ENCODE data around the gene MINDY4.

The MINDY4 gene

GRCh38 chr7:30814700-30815387, 43.6 kb downstream of the MINDY4 start:
- H3K79me1 ChIP-seq (ENCODE audit: low read depth, low read length), result peaks cover 2% of the 10 kb centered on the region
- WGBS, 2 donors (ENCODE audit: extremely low coverage in 2 of 2, insufficient read length in 2 of 2, insufficient replicate concordance in 1 of 2), result no CpG with 5 or more reads among the region's 4 CpGs
- no peaks in the 10 kb centered on the region for H3K4me1 ChIP-seq (ENCODE audit: control insufficient read depth in 2 of 2, insufficient read depth in 1 of 2, low read depth in 1 of 2, low read length in 2 of 2)

DNA sequence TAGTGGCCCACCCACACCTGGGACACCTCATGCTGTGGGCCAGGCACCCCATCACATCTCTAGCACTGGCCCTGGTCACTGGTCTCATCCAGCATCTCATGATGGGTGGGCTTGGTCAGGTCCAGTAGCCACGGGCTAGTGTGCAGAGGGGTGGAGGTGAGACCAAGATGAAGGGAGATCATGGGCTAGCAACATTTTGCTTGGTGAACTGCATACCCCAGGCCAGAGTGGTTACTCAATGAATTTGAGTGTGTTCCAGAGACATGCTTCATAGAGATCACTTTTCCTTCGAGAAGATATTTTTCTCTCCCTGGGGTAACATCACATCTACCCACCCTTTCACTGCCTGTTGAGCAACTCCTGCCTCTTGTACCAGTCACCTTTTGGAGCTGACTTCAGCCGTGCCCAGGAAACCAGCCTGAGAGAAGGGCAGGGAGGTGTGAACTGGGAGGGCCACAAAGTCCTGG, 44.2 kb downstream of the MINDY4 start:
- Histone ChIP-seq H3K9me3 (replicated peaks in 1 of 2; ENCODE audit: control insufficient read depth in 2 of 2, insufficient read depth in 1 of 2, low read depth in 1 of 2, low read length in 2 of 2) (no peaks in the 10 kb centered on the region), H2BK120ac (ENCODE audit: low read depth, low read length) (no peak overlapping the region), H4K8ac (ENCODE audit: low read depth, low read length) (no peak overlapping the region), H3K4ac (ENCODE audit: low read length) (no peak overlapping the region), H2BK12ac (ENCODE audit: low read length) (no peak overlapping the region), H3K9ac (ENCODE audit: low read depth, low read length, poor library complexity) (no peak overlapping the region), H3K4me2 (ENCODE audit: insufficient read depth, low read length, poor library complexity, severe bottlenecking) (no peak overlapping the region), H3K27ac (replicated peaks; ENCODE audit: low read length) (no peak overlapping the region), H3K79me1 (ENCODE audit: low read depth, low read length) (peaks cover 2% of the 10 kb centered on the region), H3K27me3 (ENCODE audit: control insufficient read depth in 3 of 3, insufficient read depth in 3 of 3, low read depth in 1 of 3, low read length in 3 of 3) (no peaks in the 10 kb centered on the region), H3K4me1 (ENCODE audit: control insufficient read depth in 2 of 2, insufficient read depth in 1 of 2, low read depth in 1 of 2, low read length in 2 of 2) (no peaks in the 10 kb centered on the region), H3K14ac (ENCODE audit: low read length) (no peak overlapping the region), H2BK15ac (ENCODE audit: low read length) (no peak overlapping the region), H3K36me3 (replicated peaks in 1 of 2; ENCODE audit: control insufficient read depth in 2 of 2, insufficient read depth in 2 of 2, low read length in 2 of 2) (no peaks in the 10 kb centered on the region), H2AK5ac (ENCODE audit: low read depth, low read length) (no peak overlapping the region), H2BK5ac (ENCODE audit: low read length) (no peak overlapping the region), H2AFZ (ENCODE audit: low read length) (no peak overlapping the region), H3K23ac (ENCODE audit: low read depth, low read length, poor library complexity) (no peak overlapping the region), H3K4me3 (ENCODE audit: low read length in 2 of 2) (no peak overlapping the region), H3K18ac (ENCODE audit: low read length) (no peak overlapping the region), H4K91ac (ENCODE audit: low read depth, low read length, poor library complexity) (no peak overlapping the region)
- DNase-seq (ENCODE audit: low spot score), result no peak
- no CpG with 5 or more reads among the region's 3 CpGs for WGBS, 2 donors (ENCODE audit: extremely low coverage in 2 of 2, insufficient read length in 2 of 2, insufficient replicate concordance in 1 of 2)

More at GRCh38 chr7:30814700-30815387, 43.6 kb downstream of the MINDY4 start:
- Histone ChIP-seq H3K23ac (ENCODE audit: low read depth, low read length, poor library complexity) (no peak overlapping the region), H3K4me2 (ENCODE audit: insufficient read depth, low read length, poor library complexity, severe bottlenecking) (no peak overlapping the region), H3K18ac (ENCODE audit: low read length) (no peak overlapping the region), H2BK15ac (ENCODE audit: low read length) (no peak overlapping the region), H2AFZ (ENCODE audit: low read length) (no peak overlapping the region), H4K8ac (ENCODE audit: low read depth, low read length) (no peak overlapping the region), H2AK5ac (ENCODE audit: low read depth, low read length) (no peak overlapping the region), H2BK120ac (ENCODE audit: low read depth, low read length) (no peak overlapping the region), H3K4ac (ENCODE audit: low read length) (no peak overlapping the region), H3K36me3 (replicated peaks in 1 of 2; ENCODE audit: control insufficient read depth in 2 of 2, insufficient read depth in 2 of 2, low read length in 2 of 2) (no peaks in the 10 kb centered on the region), H2BK12ac (ENCODE audit: low read length) (no peak overlapping the region), H3K27me3 (ENCODE audit: control insufficient read depth in 3 of 3, insufficient read depth in 3 of 3, low read depth in 1 of 3, low read length in 3 of 3) (no peaks in the 10 kb centered on the region), H4K91ac (ENCODE audit: low read depth, low read length, poor library complexity) (no peak overlapping the region), H3K27ac (replicated peaks; ENCODE audit: low read length) (no peak overlapping the region), H3K9ac (ENCODE audit: low read depth, low read length, poor library complexity) (no peak overlapping the region), H3K14ac (ENCODE audit: low read length) (no peak overlapping the region), H3K4me3 (ENCODE audit: low read length in 2 of 2) (no peak overlapping the region), H2BK5ac (ENCODE audit: low read length) (no peak overlapping the region), H3K9me3 (replicated peaks in 1 of 2; ENCODE audit: control insufficient read depth in 2 of 2, insufficient read depth in 1 of 2, low read depth in 1 of 2, low read length in 2 of 2) (no peaks in the 10 kb centered on the region)
- DNase-seq (ENCODE audit: low spot score), result no peak

DNA sequence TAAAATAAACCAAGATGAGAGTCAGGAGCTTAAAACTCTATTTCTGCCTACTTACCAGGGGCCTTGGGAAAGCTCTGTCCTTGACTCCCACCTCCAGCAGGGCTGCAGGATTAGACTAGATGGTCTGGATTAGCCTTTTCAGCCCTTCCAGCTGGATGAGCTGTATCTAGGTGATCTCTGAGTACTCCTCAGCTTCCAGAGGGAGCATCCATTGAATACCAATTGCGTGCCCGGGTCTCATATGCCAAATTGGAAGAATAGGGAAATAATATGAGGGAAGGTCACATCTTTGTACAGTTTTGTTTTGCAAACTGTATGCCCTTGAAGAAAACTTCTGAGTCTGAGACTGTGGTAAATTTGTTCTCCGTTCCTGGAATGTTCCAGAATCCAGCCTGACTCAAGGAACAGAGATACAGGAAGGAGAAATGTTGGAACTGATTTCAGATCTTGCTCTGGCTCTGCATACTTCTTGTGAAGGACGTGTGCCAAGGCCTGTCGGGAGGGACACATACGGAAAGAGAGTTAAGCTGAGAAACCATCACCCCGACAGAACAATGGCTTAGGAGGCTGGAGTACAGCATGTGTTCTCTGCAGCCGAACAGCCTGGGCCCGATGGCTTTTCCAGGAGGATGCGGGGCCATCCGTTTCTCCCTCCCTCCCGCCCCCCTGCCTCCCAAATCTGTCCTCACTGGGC, 44.9 kb downstream of the MINDY4 start:
- no peak overlapping the region for H3K9ac ChIP-seq (ENCODE audit: low read depth, low read length, poor library complexity)
- H3K79me1 ChIP-seq (ENCODE audit: low read depth, low read length), result peaks cover 2% of the 10 kb centered on the region
- H3K27ac ChIP-seq (replicated peaks; ENCODE audit: low read length), result no peak overlapping the region
- H2AK5ac ChIP-seq (ENCODE audit: low read depth, low read length), result no peak overlapping the region
- DNase-seq (ENCODE audit: low spot score), result no peak
- H3K4me3 ChIP-seq (ENCODE audit: low read length in 2 of 2), result no peak overlapping the region
- no peaks in the 10 kb centered on the region for H3K4me1 ChIP-seq (ENCODE audit: control insufficient read depth in 2 of 2, insufficient read depth in 1 of 2, low read depth in 1 of 2, low read length in 2 of 2)
- H3K23ac ChIP-seq (ENCODE audit: low read depth, low read length, poor library complexity), result no peak overlapping the region
- H2BK15ac ChIP-seq (ENCODE audit: low read length), result no peak overlapping the region
- no peak overlapping the region for H3K14ac ChIP-seq (ENCODE audit: low read length)
- no CpG with 5 or more reads among the region's 12 CpGs for WGBS, 2 donors (ENCODE audit: extremely low coverage in 2 of 2, insufficient read length in 2 of 2, insufficient replicate concordance in 1 of 2)
- no peak overlapping the region for H4K8ac ChIP-seq (ENCODE audit: low read depth, low read length)
- H2BK120ac ChIP-seq (ENCODE audit: low read depth, low read length), result no peak overlapping the region
- H3K4ac ChIP-seq (ENCODE audit: low read length), result no peak overlapping the region
- no peak overlapping the region for H2AFZ ChIP-seq (ENCODE audit: low read length)
- no peak overlapping the region for H3K18ac ChIP-seq (ENCODE audit: low read length)
- no peaks in the 10 kb centered on the region for H3K27me3 ChIP-seq (ENCODE audit: control insufficient read depth in 3 of 3, insufficient read depth in 3 of 3, low read depth in 1 of 3, low read length in 3 of 3)
- no peak overlapping the region for H4K91ac ChIP-seq (ENCODE audit: low read depth, low read length, poor library complexity)
- H3K9me3 ChIP-seq (replicated peaks in 1 of 2; ENCODE audit: control insufficient read depth in 2 of 2, insufficient read depth in 1 of 2, low read depth in 1 of 2, low read length in 2 of 2), result no peaks in the 10 kb centered on the region
- H2BK5ac ChIP-seq (ENCODE audit: low read length), result no peak overlapping the region
- no peak overlapping the region for H2BK12ac ChIP-seq (ENCODE audit: low read length)
- H3K36me3 ChIP-seq (replicated peaks in 1 of 2; ENCODE audit: control insufficient read depth in 2 of 2, insufficient read depth in 2 of 2, low read length in 2 of 2), result no peaks in the 10 kb centered on the region
- no peak overlapping the region for H3K4me2 ChIP-seq (ENCODE audit: insufficient read depth, low read length, poor library complexity, severe bottlenecking)

DNA sequence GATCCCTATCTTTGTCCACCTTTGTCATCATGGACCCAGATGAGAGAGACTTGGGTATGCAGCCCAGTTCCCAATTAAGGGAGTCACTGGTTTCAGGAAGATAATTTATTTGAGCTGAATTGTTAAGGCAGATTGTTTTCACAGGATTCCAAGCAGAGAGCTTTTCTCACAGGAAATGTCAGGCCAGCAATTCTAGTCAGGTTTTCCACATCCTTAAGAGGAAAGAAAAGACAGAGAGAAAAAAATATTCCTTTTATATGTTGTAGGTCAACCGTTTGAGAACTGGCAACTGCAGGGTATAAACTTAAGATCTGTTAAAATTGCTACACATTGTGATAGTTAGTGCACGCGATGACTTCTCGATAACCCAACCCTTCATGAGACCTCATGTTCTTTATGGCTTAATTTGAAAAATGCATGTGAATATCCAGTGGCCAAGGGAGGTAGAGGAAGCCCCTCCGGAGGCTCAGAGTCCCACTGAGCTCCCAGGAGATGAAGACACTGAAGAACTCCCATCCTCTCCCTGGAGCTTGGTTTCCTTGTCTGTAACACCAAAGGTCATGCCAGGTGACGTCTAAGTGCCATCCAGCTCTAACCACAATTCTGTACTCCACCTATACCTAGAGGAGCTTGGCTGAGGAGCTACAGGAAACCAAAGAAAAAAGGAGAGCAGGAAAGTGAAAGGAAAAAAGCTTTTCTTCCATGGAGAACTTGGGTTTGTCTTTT, 45.6 kb downstream of the MINDY4 start:
- no peaks in the 10 kb centered on the region for H3K27me3 ChIP-seq (ENCODE audit: control insufficient read depth in 3 of 3, insufficient read depth in 3 of 3, low read depth in 1 of 3, low read length in 3 of 3)
- H3K23ac ChIP-seq (ENCODE audit: low read depth, low read length, poor library complexity), result no peak overlapping the region
- H4K91ac ChIP-seq (ENCODE audit: low read depth, low read length, poor library complexity), result no peak overlapping the region
- H3K4me1 ChIP-seq (ENCODE audit: control insufficient read depth in 2 of 2, insufficient read depth in 1 of 2, low read depth in 1 of 2, low read length in 2 of 2), result no peaks in the 10 kb centered on the region
- DNase-seq (ENCODE audit: low spot score), result no peak
- no peak overlapping the region for H3K27ac ChIP-seq (replicated peaks; ENCODE audit: low read length)
- H2AK5ac ChIP-seq (ENCODE audit: low read depth, low read length), result no peak overlapping the region
- WGBS, 2 donors (ENCODE audit: extremely low coverage in 2 of 2, insufficient read length in 2 of 2, insufficient replicate concordance in 1 of 2), result no CpG with 5 or more reads among the region's 6 CpGs
- no peaks in the 10 kb centered on the region for H3K36me3 ChIP-seq (replicated peaks in 1 of 2; ENCODE audit: control insufficient read depth in 2 of 2, insufficient read depth in 2 of 2, low read length in 2 of 2)
- no peak overlapping the region for H3K9ac ChIP-seq (ENCODE audit: low read depth, low read length, poor library complexity)
- H3K79me1 ChIP-seq (ENCODE audit: low read depth, low read length), result peaks cover 2% of the 10 kb centered on the region
- H3K14ac ChIP-seq (ENCODE audit: low read length), result no peak overlapping the region
- no peak overlapping the region for H3K4ac ChIP-seq (ENCODE audit: low read length)
- H2BK15ac ChIP-seq (ENCODE audit: low read length), result no peak overlapping the region
- no peak overlapping the region for H2BK120ac ChIP-seq (ENCODE audit: low read depth, low read length)
- H3K4me3 ChIP-seq (ENCODE audit: low read length in 2 of 2), result no peak overlapping the region
- no peak overlapping the region for H3K4me2 ChIP-seq (ENCODE audit: insufficient read depth, low read length, poor library complexity, severe bottlenecking)
- no peaks in the 10 kb centered on the region for H3K9me3 ChIP-seq (replicated peaks in 1 of 2; ENCODE audit: control insufficient read depth in 2 of 2, insufficient read depth in 1 of 2, low read depth in 1 of 2, low read length in 2 of 2)
- no peak overlapping the region for H3K18ac ChIP-seq (ENCODE audit: low read length)
- no peak overlapping the region for H2AFZ ChIP-seq (ENCODE audit: low read length)
- H2BK5ac ChIP-seq (ENCODE audit: low read length), result no peak overlapping the region
- no peak overlapping the region for H4K8ac ChIP-seq (ENCODE audit: low read depth, low read length)
- no peak overlapping the region for H2BK12ac ChIP-seq (ENCODE audit: low read length)
